Erythroblast (primary cell): Measurements from ENCODE around the gene FCHO2.

Experiments
- GATA1 ChIP-seq: IDR thresholded peaks from 2 replicates; pipeline ENCODE4 v1.6.1; 2011; ENCODE audit warnings: low read depth, mild to moderate bottlenecking, control low read depth, low read length, moderate library complexity
- POLR2A ChIP-seq: IDR thresholded peaks from 2 replicates; pipeline ENCODE4 v1.6.1; 2011; ENCODE audit warnings: mild to moderate bottlenecking, low read length

GRCh38 chr5:72917371-72917776 lies 38.5 kb upstream of the FCHO2 start:
- no peak for TF ChIP-seq POLR2A
- TF ChIP-seq GATA1, result no peak
